K562 (cell line): ENCODE results near the gene ATOH8. TPM values are rescaled to one million over a fixed set of nuclear protein-coding genes. Genes with fewer than 3 reads are reported as not detected.

ENCODE experiments used
- ATF7 ChIP-seq: fragments of 450-650 bp; IDR thresholded peaks from 2 replicates; pipeline ENCODE4 v1.7.1; 2014; ENCODE audit warnings: mild to moderate bottlenecking, moderate library complexity
- CHD1 ChIP-seq: fragments of 200-600 bp; sonication (generic); IDR thresholded peaks from one replicate; pipeline ENCODE4 v1.6.1; 2012; ENCODE audit warnings: mild to moderate bottlenecking, moderate library complexity, low read length, inconsistent platforms
- DACH1 ChIP-seq: fragments of 450-650 bp; IDR thresholded peaks from 2 replicates; pipeline ENCODE4 v1.6.1; 2018; ENCODE audit not compliant: partially characterized antibody
- EGR1 ChIP-seq: fragments of 450-650 bp; conservative IDR thresholded peaks from 2 replicates; pipeline ENCODE4 v1.6.1; 2017; ENCODE audit warnings: mild to moderate bottlenecking
- GABPB1 ChIP-seq: sonication (generic); formaldehyde crosslinking; IDR thresholded peaks from 2 replicates; pipeline ENCODE4 v1.8.0; 2022; ENCODE audit warnings: mild to moderate bottlenecking, missing genetic modification reagents
- GATA2 ChIP-seq: sonication (generic); formaldehyde crosslinking; IDR thresholded peaks from 2 replicates; pipeline ENCODE4 v1.4.0; 2020; ENCODE audit warnings: mild to moderate bottlenecking, missing genetic modification reagents
- HCFC1 ChIP-seq: IDR thresholded peaks from 2 replicates; pipeline ENCODE4 v1.6.1; 2012; ENCODE audit warnings: low read depth, low read length, improper control_type of control experiment
- HMG20A ChIP-seq: fragments of 450-650 bp; formaldehyde crosslinking; conservative IDR thresholded peaks from 2 replicates; pipeline ENCODE4 v1.4.0; 2020; ENCODE audit warnings: mild to moderate bottlenecking, mixed read lengths
- HMGN3 ChIP-seq: IDR thresholded peaks from 2 replicates; pipeline ENCODE4 v1.6.1; 2011; ENCODE audit warnings: borderline replicate concordance, low read depth, mild to moderate bottlenecking, mixed read lengths, low read length; ENCODE audit not compliant: insufficient read length; ENCODE audit errors: extremely low read depth
- HSF4 ChIP-seq: fragments of 250-450 bp; sonication (Bioruptor Pico); IDR thresholded peaks from 2 replicates; pipeline ENCODE4 v2.1.2; 2022; ENCODE audit warnings: mild to moderate bottlenecking, moderate library complexity, borderline replicate concordance
- KLF6 ChIP-seq: fragments of 250-450 bp; sonication (Bioruptor Pico); IDR thresholded peaks from 2 replicates; pipeline ENCODE4 v1.4.0; 2020; ENCODE audit warnings: mild to moderate bottlenecking, moderate library complexity, borderline replicate concordance
- LCOR ChIP-seq: sonication (generic); formaldehyde crosslinking; IDR thresholded peaks from 2 replicates; pipeline ENCODE4 v1.8.0; 2022; ENCODE audit warnings: mild to moderate bottlenecking, missing genetic modification reagents
- MTA1 ChIP-seq: fragments of 450-650 bp; IDR thresholded peaks from 2 replicates; pipeline ENCODE4 v1.6.1; 2017; ENCODE audit warnings: borderline replicate concordance
- MTF1 ChIP-seq: fragments of 250-450 bp; sonication (Bioruptor Pico); IDR thresholded peaks from 2 replicates; pipeline ENCODE4 v1.9.0; 2021; ENCODE audit warnings: moderate library complexity, mild to moderate bottlenecking, inconsistent platforms, borderline replicate concordance
- MYNN ChIP-seq, 2 experiments: sonication (generic); formaldehyde crosslinking in 1 of 2; IDR thresholded peaks; 2 replicates each; pipeline versions ENCODE4 v1.5.0 to v1.6.1; 2016 to 2020; ENCODE audit warnings: antibody characterized with exemption in 1 of 2, missing genetic modification reagents in 1 of 2
- PCBP1 ChIP-seq: fragments of 200-400 bp; formaldehyde crosslinking; IDR thresholded peaks from 2 replicates; pipeline ENCODE4 v1.6.1; 2018; ENCODE audit warnings: mild to moderate bottlenecking, low read depth, low read length; ENCODE audit not compliant: poor library complexity, severe bottlenecking
- RNF2 ChIP-seq: sonication (generic); IDR thresholded peaks from 2 replicates; pipeline ENCODE4 v1.6.1; 2016
- SMC3 ChIP-seq: conservative IDR thresholded peaks from 2 replicates; pipeline ENCODE4 v1.6.1; 2011; ENCODE audit warnings: low read depth, low read length, improper control_type of control experiment; ENCODE audit not compliant: insufficient read depth
- STAG1 ChIP-seq: sonication (generic); formaldehyde crosslinking; IDR thresholded peaks from 2 replicates; pipeline ENCODE4 v1.5.0; 2020; ENCODE audit warnings: missing genetic modification reagents, borderline replicate concordance
- TAF15 ChIP-seq: fragments of 200-400 bp; formaldehyde crosslinking; IDR thresholded peaks from 2 replicates; pipeline ENCODE4 v1.6.1; 2017; ENCODE audit warnings: mild to moderate bottlenecking, low read depth, low read length, moderate library complexity
- TEAD1 ChIP-seq, 2 experiments: fragments of 450-650 bp in 1 of 2; sonication (generic) in 1 of 2; formaldehyde crosslinking; IDR thresholded peaks; 2 replicates each; pipeline versions ENCODE4 v1.4.0 to v1.8.0; 2020 to 2022; ENCODE audit warnings: mild to moderate bottlenecking in 2 of 2, missing genetic modification reagents in 1 of 2
- WHSC1 ChIP-seq: IDR thresholded peaks from one replicate; pipeline ENCODE4 v1.6.1; 2012; ENCODE audit warnings: low read length, control low read depth, inconsistent platforms
- XRCC4 ChIP-seq: IDR thresholded peaks from one replicate; pipeline ENCODE4 v1.6.1; 2011; ENCODE audit not compliant: insufficient read depth, insufficient read length; ENCODE audit errors: extremely low read depth
- ZFP30 ChIP-seq: fragments of 250-450 bp; sonication (Bioruptor Pico); IDR thresholded peaks from 2 replicates; pipeline ENCODE4 v1.8.0; 2022; ENCODE audit warnings: moderate library complexity, mild to moderate bottlenecking, inconsistent platforms, borderline replicate concordance
- ZNF124 ChIP-seq: sonication (generic); formaldehyde crosslinking; IDR thresholded peaks from 2 replicates; pipeline ENCODE4 v1.8.1; 2022; ENCODE audit warnings: missing genetic modification reagents
- ZNF311 ChIP-seq: fragments of 250-450 bp; sonication (Bioruptor Pico); IDR thresholded peaks from 2 replicates; pipeline ENCODE4 v1.4.0; 2020; ENCODE audit warnings: mild to moderate bottlenecking, moderate library complexity
- ZNF431 ChIP-seq: sonication (generic); formaldehyde crosslinking; IDR thresholded peaks from 2 replicates; pipeline ENCODE4 v1.8.0; 2022; ENCODE audit warnings: mild to moderate bottlenecking, missing genetic modification reagents
- ZNF551 ChIP-seq: fragments of 250-450 bp; sonication (Bioruptor Pico); IDR thresholded peaks from 2 replicates; pipeline ENCODE4 v1.5.0; 2021; ENCODE audit warnings: mild to moderate bottlenecking, moderate library complexity
- ZNF561 ChIP-seq: fragments of 450-650 bp; formaldehyde crosslinking; conservative IDR thresholded peaks from 2 replicates; pipeline ENCODE4 v1.4.0; 2020; ENCODE audit warnings: mild to moderate bottlenecking, moderate library complexity
- ZNF695 ChIP-seq: fragments of 450-650 bp; formaldehyde crosslinking; IDR thresholded peaks from 2 replicates; pipeline ENCODE4 v1.4.0; 2020; ENCODE audit warnings: mild to moderate bottlenecking, moderate library complexity
- polyA plus RNA-seq, 8 experiments: library from polyadenylated mRNA; depleted of rRNA in 4 of 8; stranded (reverse) in 5 of 8; unstranded in 3 of 8; fragments of >200 nt; fragmentation: Nextera tagmentation in 2 of 8; fragmentation: Illumina TruSeq in 1 of 8; extraction: Ambion mirVana in 2 of 8; extraction: Trizol in 1 of 8; gene quantifications; 2 replicates each; pipeline versions ENCODE4 v1.2.1 to v1.2.3, GENCODE V29; 2011 to 2014; ENCODE audit warnings: inconsistent platforms in 1 of 8, missing spikeins in 1 of 8
- total RNA-seq, 7 experiments: library from RNA; depleted of rRNA in 6 of 7; stranded (reverse); fragments of >200 nt in 6 of 7; fragmentation: Illumina TruSeq in 2 of 7; extraction: Trizol in 2 of 7; gene quantifications; 2 replicates each; pipeline versions ENCODE4 v1.2.1 to v1.2.3, GENCODE V29; 2011 to 2021; ENCODE audit warnings: low replicate concordance in 1 of 7
- TF ChIP-seq, protein P1 (sequence below): fragments of 250-450 bp; sonication (Bioruptor Pico); IDR thresholded peaks from 2 replicates; pipeline ENCODE4 v1.8.0; 2022; ENCODE audit warnings: moderate library complexity, mild to moderate bottlenecking, inconsistent platforms

The ATOH8 gene
- total and polyA plus RNA-seq, 9 of the 15 experiments (the other 6 are each of a cell fraction or from before 2014, with no cell fraction given), result not detected

DNA sequence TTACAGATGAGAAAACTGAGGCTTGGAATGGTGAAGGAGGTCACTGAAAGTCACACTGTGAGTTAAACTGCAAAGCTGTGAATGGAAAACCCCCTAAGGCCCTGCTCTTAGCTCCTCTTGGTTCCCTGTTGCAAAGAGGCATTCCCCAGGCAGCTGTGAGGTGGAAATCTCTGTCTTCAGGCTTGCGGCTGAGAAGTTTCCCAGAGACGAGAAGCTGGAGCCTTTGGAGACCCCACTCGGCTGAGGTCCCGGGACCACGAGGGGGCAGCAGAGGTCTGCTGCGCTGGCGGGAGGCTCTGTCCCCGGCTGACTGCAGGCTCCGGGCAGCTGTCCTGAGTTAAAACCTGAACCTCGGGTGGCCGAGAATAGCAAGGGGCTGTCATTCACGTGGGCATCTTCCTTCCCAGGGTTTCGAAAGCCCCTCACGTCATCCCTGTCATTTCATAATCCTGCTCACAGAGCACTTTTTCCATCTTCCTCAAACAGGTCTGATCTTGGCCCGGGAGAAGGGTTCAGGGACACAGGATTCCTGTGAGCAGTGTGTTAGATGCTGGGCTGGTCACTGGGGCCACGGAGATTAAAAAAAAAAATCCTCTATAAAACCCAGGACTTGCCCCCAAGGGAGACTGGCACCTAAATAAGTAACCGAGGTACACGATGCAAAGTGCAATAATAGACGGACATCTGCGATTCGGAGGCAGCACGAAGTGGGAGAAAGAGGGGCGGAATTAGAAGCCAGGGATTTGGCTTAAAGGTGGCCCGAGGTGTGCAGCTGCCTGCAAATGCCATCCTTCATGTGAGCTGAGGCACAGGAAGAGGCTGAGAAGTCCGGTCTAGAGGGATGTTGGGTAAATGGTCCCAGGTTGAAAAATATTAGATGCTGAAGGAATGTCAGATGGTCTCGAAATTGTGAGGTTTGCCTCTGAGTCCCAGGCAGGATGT is 24.6 kb upstream of the ATOH8 start (continued):
- TF ChIP-seq CHD1 (no peak), DACH1 (no peak), TAF15 (no peak), STAG1 (CRISPR knock-in tag) (peak; percentile 85; the same call in 1 of the 2 replicates), WHSC1 (no peak), RNF2 (no peak), PCBP1 (no peak), ZFP30 (CRISPR knock-in tag) (no peak), MTF1 (CRISPR knock-in tag) (no peak), XRCC4 (no peak), ZNF311 (CRISPR knock-in tag) (no peak), LCOR (CRISPR knock-in tag) (no peak), HMG20A (no peak), GATA2 (no peak), ZNF551 (CRISPR knock-in tag) (no peak), ZNF561 (CRISPR knock-in tag) (no peak), EGR1 (no peak), ZNF124 (CRISPR knock-in tag) (no peak), MTA1 (no peak), SMC3 (peak; percentile 93), MYNN (IDR thresholded peaks at IDR 0.05) (no peak), MYNN (CRISPR knock-in tag; IDR thresholded peaks at IDR 0.05) (no peak), ZNF431 (CRISPR knock-in tag) (no peak), HSF4 (CRISPR knock-in tag) (no peak), TEAD1 (CRISPR knock-in tag; IDR thresholded peaks at IDR 0.05) (no peak), HCFC1 (no peak), HMGN3 (no peak), ZNF695 (CRISPR knock-in tag) (no peak), KLF6 (CRISPR knock-in tag) (no peak), ATF7 (no peak; the same call in 1 of the 2 replicates), GABPB1 (CRISPR knock-in tag) (no peak)
- TF ChIP-seq, protein P1, sequence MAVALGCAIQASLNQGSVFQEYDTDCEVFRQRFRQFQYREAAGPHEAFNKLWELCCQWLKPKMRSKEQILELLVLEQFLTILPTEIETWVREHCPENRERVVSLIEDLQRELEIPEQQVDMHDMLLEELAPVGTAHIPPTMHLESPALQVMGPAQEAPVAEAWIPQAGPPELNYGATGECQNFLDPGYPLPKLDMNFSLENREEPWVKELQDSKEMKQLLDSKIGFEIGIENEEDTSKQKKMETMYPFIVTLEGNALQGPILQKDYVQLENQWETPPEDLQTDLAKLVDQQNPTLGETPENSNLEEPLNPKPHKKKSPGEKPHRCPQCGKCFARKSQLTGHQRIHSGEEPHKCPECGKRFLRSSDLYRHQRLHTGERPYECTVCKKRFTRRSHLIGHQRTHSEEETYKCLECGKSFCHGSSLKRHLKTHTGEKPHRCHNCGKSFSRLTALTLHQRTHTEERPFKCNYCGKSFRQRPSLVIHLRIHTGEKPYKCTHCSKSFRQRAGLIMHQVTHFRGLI, result no peak
